HepG2 (cell line): ENCODE results near the gene ENTPD6. TPM values are rescaled to one million over a fixed set of nuclear protein-coding genes. Genes with fewer than 3 reads are reported as not detected.

Experiments used
- BRCA1 ChIP-seq: sonication (generic); formaldehyde crosslinking; IDR thresholded peaks from 2 replicates; pipeline ENCODE4 v1.4.0; 2020; ENCODE audit warnings: missing genetic modification reagents
- FOXP4 ChIP-seq: sonication (generic); formaldehyde crosslinking; IDR thresholded peaks from 2 replicates; pipeline ENCODE4 v1.4.0; 2020; ENCODE audit warnings: missing genetic modification reagents
- HDAC6 ChIP-seq: fragments of 200-600 bp; sonication (generic); IDR thresholded peaks from 2 replicates; pipeline ENCODE4 v1.7.0; 2017; ENCODE audit warnings: mild to moderate bottlenecking, antibody characterized with exemption, low read length, low read depth
- KMT2B ChIP-seq: IDR thresholded peaks from 2 replicates; pipeline ENCODE4 v1.6.1; 2016; ENCODE audit warnings: missing genetic modification reagents, missing compliant biosample characterization
- PREB ChIP-seq: sonication (generic); formaldehyde crosslinking; IDR thresholded peaks from 2 replicates; pipeline ENCODE4 v1.4.0; 2020; ENCODE audit warnings: missing genetic modification reagents
- ZNF318 ChIP-seq: sonication (generic); formaldehyde crosslinking; IDR thresholded peaks from 2 replicates; pipeline ENCODE4 v1.4.0; 2020; ENCODE audit warnings: mild to moderate bottlenecking, missing genetic modification reagents
- ZNF430 ChIP-seq: sonication (generic); formaldehyde crosslinking; IDR thresholded peaks from 2 replicates; pipeline ENCODE4 v1.9.0; 2021; ENCODE audit warnings: mild to moderate bottlenecking, missing genetic modification reagents
- polyA plus RNA-seq, 8 experiments: library from polyadenylated mRNA; depleted of rRNA in 3 of 8; stranded (reverse) in 7 of 8; unstranded in 1 of 8; fragments of >200 nt; fragmentation: Illumina TruSeq in 4 of 8; extraction: Trizol in 4 of 8; gene quantifications; 2 replicates each; pipeline versions ENCODE4 v1.2.1 to v1.2.3, GENCODE V29; 2011 to 2016; ENCODE audit warnings: low read depth in 4 of 8, missing spikeins in 1 of 8, mixed read lengths in 1 of 8; ENCODE audit not compliant: insufficient read depth in 1 of 8
- total RNA-seq, 5 experiments: library from RNA; depleted of rRNA; stranded (reverse); fragments of >200 nt; fragmentation: Illumina TruSeq; extraction: Trizol; gene quantifications; 2 replicates each; pipeline ENCODE4 v1.2.3, GENCODE V29; 2016; ENCODE audit warnings: low read depth in 1 of 5
- TF ChIP-seq, protein P1 (sequence below): sonication (generic); formaldehyde crosslinking; IDR thresholded peaks from 2 replicates; pipeline ENCODE4 v1.4.0; 2020; ENCODE audit warnings: missing genetic modification reagents

Gene ENTPD6
- total and polyA plus RNA-seq, 2 of the 13 experiments (the other 11 are each of a cell fraction or from before 2014, with no cell fraction given) = 164 to 172 TPM

- TF ChIP-seq ZNF318 (no peak), ZNF430 (CRISPR knock-in tag) (peak; percentile 42; the same call in 1 of the 2 replicates), PREB (CRISPR knock-in tag) (0 out of 2 replicates have a peak, but pooled peaks have one; percentile 14), HDAC6 (no peak), FOXP4 (CRISPR knock-in tag) (no peak; the same call in 1 of the 2 replicates), KMT2B (CRISPR knock-in tag) (no peak), BRCA1 (CRISPR knock-in tag) (no peak)
- TF ChIP-seq, protein P1, sequence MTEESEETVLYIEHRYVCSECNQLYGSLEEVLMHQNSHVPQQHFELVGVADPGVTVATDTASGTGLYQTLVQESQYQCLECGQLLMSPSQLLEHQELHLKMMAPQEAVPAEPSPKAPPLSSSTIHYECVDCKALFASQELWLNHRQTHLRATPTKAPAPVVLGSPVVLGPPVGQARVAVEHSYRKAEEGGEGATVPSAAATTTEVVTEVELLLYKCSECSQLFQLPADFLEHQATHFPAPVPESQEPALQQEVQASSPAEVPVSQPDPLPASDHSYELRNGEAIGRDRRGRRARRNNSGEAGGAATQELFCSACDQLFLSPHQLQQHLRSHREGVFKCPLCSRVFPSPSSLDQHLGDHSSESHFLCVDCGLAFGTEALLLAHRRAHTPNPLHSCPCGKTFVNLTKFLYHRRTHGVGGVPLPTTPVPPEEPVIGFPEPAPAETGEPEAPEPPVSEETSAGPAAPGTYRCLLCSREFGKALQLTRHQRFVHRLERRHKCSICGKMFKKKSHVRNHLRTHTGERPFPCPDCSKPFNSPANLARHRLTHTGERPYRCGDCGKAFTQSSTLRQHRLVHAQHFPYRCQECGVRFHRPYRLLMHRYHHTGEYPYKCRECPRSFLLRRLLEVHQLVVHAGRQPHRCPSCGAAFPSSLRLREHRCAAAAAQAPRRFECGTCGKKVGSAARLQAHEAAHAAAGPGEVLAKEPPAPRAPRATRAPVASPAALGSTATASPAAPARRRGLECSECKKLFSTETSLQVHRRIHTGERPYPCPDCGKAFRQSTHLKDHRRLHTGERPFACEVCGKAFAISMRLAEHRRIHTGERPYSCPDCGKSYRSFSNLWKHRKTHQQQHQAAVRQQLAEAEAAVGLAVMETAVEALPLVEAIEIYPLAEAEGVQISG (CRISPR knock-in tag) = peak; percentile 6; the same call in 1 of the 2 replicates
Measured at GRCh38 chr20:25195962-25196785, 662 bp downstream of the ENTPD6 start (continued).
